GM12878 (cell line): ENCODE data around the gene ZFP28. TPM values are rescaled to one million over a fixed set of nuclear protein-coding genes. Genes with fewer than 3 reads are reported as not detected.

Experiments
- ATAC-seq: fragments of 200-7000 bp; cut with Tn5 transposase; 3 replicates; pipeline ENCODE4 v1.9.1; 2020; ENCODE audit warnings: mild to moderate bottlenecking, moderate library complexity
- BruUV-seq: library from RNA; stranded (reverse); fragments of 400-500 nt; replicated peaks from 2 replicates; lab custom pipeline; 2021; lab: Mats Ljungman, UMichigan
- CTCF ChIA-PET: fragments of 300-600 bp; sonication (Branson Sonifier 250); formaldehyde crosslinking; extraction: SDS; loops from one replicate; lab custom pipeline; 2021; ENCODE audit warnings: inconsistent platforms; lab: Yijun Ruan, JAX
- POLR2A ChIA-PET: fragments of 350-600 bp; formaldehyde crosslinking; extraction: SDS; loops from one replicate; lab custom pipeline; 2021; ENCODE audit warnings: inconsistent platforms; lab: Charles Lee
- RAD21 ChIA-PET: fragments of 300-600 bp; sonication (Branson Sonifier 250); formaldehyde crosslinking; loops from one replicate; lab custom pipeline; 2023; ENCODE audit warnings: antibody characterized with exemption; ENCODE audit not compliant: unreplicated experiment; lab: Charles Lee
- SMC1A ChIA-PET: fragments of 300-600 bp; sonication (Branson Sonifier 250); formaldehyde crosslinking; loops from one replicate; lab custom pipeline; 2023; ENCODE audit not compliant: unreplicated experiment, uncharacterized antibody; lab: Charles Lee
- DNase-seq: peaks from one replicate; pipeline ENCODE4 v3.0.0-alpha.2; 2011; ENCODE audit warnings: low read depth, low spot score
- FAIRE-seq: peaks from 3 replicates; lab custom pipeline; 2011; peaks lifted over from hg19 to GRCh38; lab: Jason Lieb, UNC
- H2AFZ ChIP-seq: 2 replicates; pipeline ENCODE4 v1.6.0; 2011; ENCODE audit warnings: low read depth, low read length, control low read depth; ENCODE audit not compliant: control insufficient read depth
- H3K27ac ChIP-seq: 2 replicates; pipeline ENCODE4 v1.5.1; 2011; ENCODE audit warnings: control low read depth; ENCODE audit not compliant: control insufficient read depth, insufficient read depth
- H3K27me3 ChIP-seq, 2 experiments: replicated peaks in 1 of 2; 2 replicates each; pipeline versions ENCODE4 v1.6.0 to v1.6.1; 2011; ENCODE audit warnings: low read length in 1 of 2; ENCODE audit not compliant: control insufficient read depth in 2 of 2, insufficient read depth in 2 of 2
- H3K36me3 ChIP-seq, 2 experiments: 2 replicates each; pipeline ENCODE4 v1.5.1; 2011; ENCODE audit warnings: low read length in 1 of 2; ENCODE audit not compliant: control insufficient read depth in 2 of 2, insufficient read depth in 2 of 2
- H3K4me1 ChIP-seq: 2 replicates; pipeline ENCODE4 v1.6.1; 2011; ENCODE audit warnings: mild to moderate bottlenecking, low read length, moderate library complexity, mixed read lengths; ENCODE audit not compliant: control insufficient read depth, insufficient read depth
- H3K4me2 ChIP-seq: 2 replicates; pipeline ENCODE4 v1.6.0; 2011; ENCODE audit warnings: control low read depth; ENCODE audit not compliant: control insufficient read depth, insufficient read depth
- H3K4me3 ChIP-seq: fragments of 200-600 bp; sonication (generic); 2 replicates; pipeline ENCODE4 v1.5.1; 2016
- H3K79me2 ChIP-seq: 2 replicates; pipeline ENCODE4 v1.6.0; 2011; ENCODE audit warnings: low read length; ENCODE audit not compliant: control insufficient read depth, insufficient read depth
- H3K9ac ChIP-seq: 2 replicates; pipeline ENCODE4 v1.8.0; 2011; ENCODE audit warnings: low read length, control low read depth, mixed read lengths; ENCODE audit not compliant: control insufficient read depth, insufficient read depth
- H3K9me3 ChIP-seq: replicated peaks from 3 replicates; pipeline ENCODE4 v1.5.1; 2011; ENCODE audit warnings: mild to moderate bottlenecking, low read length; ENCODE audit not compliant: control insufficient read depth, insufficient read depth
- H4K20me1 ChIP-seq: 2 replicates; pipeline ENCODE4 v1.6.0; 2011; ENCODE audit not compliant: control insufficient read depth, insufficient read depth
- BCL11A ChIP-seq: IDR thresholded peaks from 2 replicates; pipeline ENCODE4 v1.6.1; 2011; ENCODE audit warnings: low read depth, low read length
- CBX5 ChIP-seq: sonication (generic); IDR thresholded peaks from 2 replicates; pipeline ENCODE4 v1.6.1; 2016; ENCODE audit warnings: low read depth, moderate library complexity, mild to moderate bottlenecking, inconsistent platforms
- DPF2 ChIP-seq: fragments of 450-650 bp; IDR thresholded peaks from 2 replicates; pipeline ENCODE4 v1.6.1; 2017; ENCODE audit warnings: mild to moderate bottlenecking
- HDAC2 ChIP-seq: fragments of 200-600 bp; sonication (generic); IDR thresholded peaks from 2 replicates; pipeline ENCODE4 v1.6.1; 2017
- POLR2AphosphoS2 ChIP-seq: IDR thresholded peaks from 2 replicates; pipeline ENCODE4 v1.6.1; 2011; ENCODE audit warnings: low read depth, mild to moderate bottlenecking, low read length, improper control_type of control experiment, moderate library complexity
- SMARCA5 ChIP-seq: fragments of 450-650 bp; IDR thresholded peaks from 2 replicates; pipeline ENCODE4 v1.6.1; 2017; ENCODE audit warnings: mild to moderate bottlenecking
- SRF ChIP-seq, 2 experiments: IDR thresholded peaks; 2 replicates each; pipeline ENCODE4 v1.6.1; 2011; ENCODE audit warnings: low read depth in 2 of 2, low read length in 2 of 2, mild to moderate bottlenecking in 1 of 2, moderate library complexity in 1 of 2
- TCF3 ChIP-seq: IDR thresholded peaks from 2 replicates; pipeline ENCODE4 v1.6.1; 2012; ENCODE audit warnings: low read depth, mild to moderate bottlenecking, low read length, borderline replicate concordance; ENCODE audit not compliant: insufficient read depth
- ZNF384 ChIP-seq: IDR thresholded peaks from 2 replicates; pipeline ENCODE4 v1.6.1; 2012; ENCODE audit warnings: low read depth, mild to moderate bottlenecking, low read length, improper control_type of control experiment, borderline replicate concordance
- WGBS: methylation state at CpG from one replicate; pipeline ENCODE4 v1.1.6; 2016; ENCODE audit warnings: low lambda C conversion rate; ENCODE audit not compliant: insufficient replicate concordance, insufficient coverage; ENCODE audit errors: missing lambda C conversion rate; 5-methylcytosine and 5-hydroxymethylcytosine counted together
- in situ Hi-C: fragments of 300-500 bp; cut with MboI; formaldehyde crosslinking; loops from 9 replicates; pipeline ENCODE4 v1.14.3; 2018; ENCODE audit warnings: mixed read lengths
- intact Hi-C: fragments of 100-400 bp; cut with micrococcal nuclease; formaldehyde crosslinking; loops from one replicate; pipeline ENCODE4 v1.14.2; 2022; ENCODE audit not compliant: unreplicated experiment
- polyA plus RNA-seq, 11 experiments: library from polyadenylated mRNA; depleted of rRNA in 4 of 11; unstranded in 6 of 11; stranded (reverse) in 5 of 11; fragments of >200 nt; fragmentation: Nextera tagmentation in 4 of 11; fragmentation: Illumina TruSeq in 1 of 11; extraction: Ambion mirVana in 4 of 11; extraction: Trizol in 1 of 11; gene quantifications; 1 replicate in 1 of 11; 2 replicates in 10 of 11; pipeline versions ENCODE4 v1.2.1 to v1.2.3, GENCODE V29; 2011 to 2016; ENCODE audit warnings: inconsistent platforms in 2 of 11, missing spikeins in 2 of 11, low read depth in 1 of 11
- total RNA-seq, 4 experiments: library from RNA; depleted of rRNA in 3 of 4; stranded (reverse); fragments of >200 nt in 3 of 4; fragmentation: Illumina TruSeq in 1 of 4; extraction: Trizol in 1 of 4; gene quantifications; 2 replicates each; pipeline versions ENCODE4 v1.2.1 to v1.2.3, GENCODE V29; 2013 to 2021
- TF ChIP-seq, protein P1 (sequence below): fragments of 450-650 bp; formaldehyde crosslinking; IDR thresholded peaks from 2 replicates; pipeline ENCODE4 v1.4.0; 2022; ENCODE audit warnings: mild to moderate bottlenecking, moderate library complexity
- TF ChIP-seq, protein P2 (sequence below): fragments of 450-650 bp; IDR thresholded peaks from 2 replicates; pipeline ENCODE4 v1.6.1; 2017; ENCODE audit warnings: antibody characterized with exemption, mild to moderate bottlenecking, moderate library complexity
- TF ChIP-seq, protein P3 (sequence below): IDR thresholded peaks from 2 replicates; pipeline ENCODE4 v1.6.1; 2011; ENCODE audit warnings: low read depth, mild to moderate bottlenecking, low read length, moderate library complexity, borderline replicate concordance; ENCODE audit errors: extremely low read depth
- TF ChIP-seq, protein P4 (sequence below): fragments of 450-650 bp; formaldehyde crosslinking; IDR thresholded peaks from 2 replicates; pipeline ENCODE4 v1.4.0; 2020; ENCODE audit warnings: mild to moderate bottlenecking, moderate library complexity

ZFP28 gene
- total and polyA plus RNA-seq, 10 of the 15 experiments (the other 5 are each of a cell fraction or from before 2014, with no cell fraction given): 0.01 to 0.13 (median 0.05) TPM; not detected in 2

DNA sequence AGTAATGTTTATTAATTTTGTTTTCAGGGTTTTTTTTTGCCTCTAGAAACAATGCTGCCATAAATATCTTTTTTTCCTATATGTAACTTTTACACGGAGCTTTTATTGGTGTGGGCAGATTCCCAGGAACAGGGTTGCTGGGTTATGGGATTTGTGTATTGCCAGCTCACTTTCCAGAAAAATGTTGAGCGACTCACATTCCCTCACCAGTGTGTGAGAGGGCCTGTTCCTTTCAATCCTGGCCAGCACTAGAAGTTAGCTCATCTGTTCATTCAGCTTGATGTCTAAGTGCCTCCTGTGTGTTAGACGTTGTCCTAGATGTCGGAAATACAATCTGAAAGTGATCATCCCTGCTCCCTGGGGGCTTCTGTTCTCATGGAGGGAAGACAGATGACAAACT, 58.9 kb downstream of the ZFP28 start (continued):
- TF ChIP-seq, protein P1, sequence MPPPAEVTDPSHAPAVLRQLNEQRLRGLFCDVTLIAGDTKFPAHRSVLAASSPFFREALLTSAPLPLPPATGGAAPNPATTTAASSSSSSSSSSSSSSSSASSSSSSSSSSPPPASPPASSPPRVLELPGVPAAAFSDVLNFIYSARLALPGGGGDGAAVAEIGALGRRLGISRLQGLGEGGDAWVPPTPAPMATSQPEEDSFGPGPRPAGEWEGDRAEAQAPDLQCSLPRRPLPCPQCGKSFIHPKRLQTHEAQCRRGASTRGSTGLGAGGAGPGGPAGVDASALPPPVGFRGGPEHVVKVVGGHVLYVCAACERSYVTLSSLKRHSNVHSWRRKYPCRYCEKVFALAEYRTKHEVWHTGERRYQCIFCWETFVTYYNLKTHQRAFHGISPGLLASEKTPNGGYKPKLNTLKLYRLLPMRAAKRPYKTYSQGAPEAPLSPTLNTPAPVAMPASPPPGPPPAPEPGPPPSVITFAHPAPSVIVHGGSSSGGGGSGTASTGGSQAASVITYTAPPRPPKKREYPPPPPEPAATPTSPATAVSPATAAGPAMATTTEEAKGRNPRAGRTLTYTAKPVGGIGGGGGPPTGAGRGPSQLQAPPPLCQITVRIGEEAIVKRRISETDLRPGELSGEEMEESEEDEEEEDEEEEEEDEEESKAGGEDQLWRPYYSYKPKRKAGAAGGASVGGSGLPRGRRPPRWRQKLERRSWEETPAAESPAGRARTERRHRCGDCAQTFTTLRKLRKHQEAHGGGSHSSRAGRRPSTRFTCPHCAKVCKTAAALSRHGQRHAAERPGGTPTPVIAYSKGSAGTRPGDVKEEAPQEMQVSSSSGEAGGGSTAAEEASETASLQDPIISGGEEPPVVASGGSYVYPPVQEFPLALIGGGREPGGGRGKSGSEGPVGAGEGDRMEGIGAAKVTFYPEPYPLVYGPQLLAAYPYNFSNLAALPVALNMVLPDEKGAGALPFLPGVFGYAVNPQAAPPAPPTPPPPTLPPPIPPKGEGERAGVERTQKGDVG: no peak

DNA sequence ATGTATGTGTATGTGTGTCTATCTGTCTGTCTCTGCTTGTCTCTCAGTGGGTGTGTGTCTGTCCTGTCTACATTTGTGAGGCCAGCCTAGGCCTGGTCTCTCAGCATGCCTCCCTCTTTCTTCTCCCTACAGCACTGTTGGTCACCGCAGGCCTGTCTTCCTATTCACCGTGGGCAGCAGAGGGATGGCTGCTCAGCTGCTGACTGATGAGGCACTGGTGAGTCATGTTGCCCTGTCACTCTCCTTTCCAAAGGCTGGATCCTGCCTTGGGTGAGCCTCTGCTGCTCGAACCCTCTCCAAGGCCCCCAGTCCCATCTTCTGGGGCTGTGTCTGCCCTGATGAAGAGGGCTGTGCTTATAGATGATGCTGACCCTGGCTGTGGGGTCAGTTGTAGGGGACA, 62.6 kb downstream of the ZFP28 start:
- RAD21 ChIA-PET: no interaction called here
- no TSS peak for BruUV-seq
- POLR2A ChIA-PET: interaction anchor here (0.6 kb wide), 1 partner anchor 19 kb away, joined by 10 read pairs; no protein-coding TSS in a partner anchor
- DNase-seq (no peak), ATAC-seq (no peak), FAIRE-seq (no peak)
- SMC1A ChIA-PET: no interaction called here
- Histone ChIP-seq H3K27me3 (no peaks in the 10 kb centered on the region), H3K79me2 (no peaks in the 10 kb centered on the region; the same call in 1 of the 2 replicates), H2AFZ (no peak overlapping the region), H3K9ac (no peak overlapping the region), H3K9me3 (peaks cover 3% of the 10 kb centered on the region; the same call in 1 of the 3 replicates), H4K20me1 (no peaks in the 10 kb centered on the region), H3K4me3 (no peak overlapping the region), H3K36me3 (no peaks in the 10 kb centered on the region), H3K4me1 (no peaks in the 10 kb centered on the region), H3K27ac (no peak overlapping the region), H3K4me2 (no peak overlapping the region)
- intact Hi-C loops (no loop called here), in situ Hi-C loops (no loop called here)
- CTCF ChIA-PET: no interaction called here
- 74% methylated on average over 3 of the region's 3 CpGs for WGBS
- TF ChIP-seq, protein P2, sequence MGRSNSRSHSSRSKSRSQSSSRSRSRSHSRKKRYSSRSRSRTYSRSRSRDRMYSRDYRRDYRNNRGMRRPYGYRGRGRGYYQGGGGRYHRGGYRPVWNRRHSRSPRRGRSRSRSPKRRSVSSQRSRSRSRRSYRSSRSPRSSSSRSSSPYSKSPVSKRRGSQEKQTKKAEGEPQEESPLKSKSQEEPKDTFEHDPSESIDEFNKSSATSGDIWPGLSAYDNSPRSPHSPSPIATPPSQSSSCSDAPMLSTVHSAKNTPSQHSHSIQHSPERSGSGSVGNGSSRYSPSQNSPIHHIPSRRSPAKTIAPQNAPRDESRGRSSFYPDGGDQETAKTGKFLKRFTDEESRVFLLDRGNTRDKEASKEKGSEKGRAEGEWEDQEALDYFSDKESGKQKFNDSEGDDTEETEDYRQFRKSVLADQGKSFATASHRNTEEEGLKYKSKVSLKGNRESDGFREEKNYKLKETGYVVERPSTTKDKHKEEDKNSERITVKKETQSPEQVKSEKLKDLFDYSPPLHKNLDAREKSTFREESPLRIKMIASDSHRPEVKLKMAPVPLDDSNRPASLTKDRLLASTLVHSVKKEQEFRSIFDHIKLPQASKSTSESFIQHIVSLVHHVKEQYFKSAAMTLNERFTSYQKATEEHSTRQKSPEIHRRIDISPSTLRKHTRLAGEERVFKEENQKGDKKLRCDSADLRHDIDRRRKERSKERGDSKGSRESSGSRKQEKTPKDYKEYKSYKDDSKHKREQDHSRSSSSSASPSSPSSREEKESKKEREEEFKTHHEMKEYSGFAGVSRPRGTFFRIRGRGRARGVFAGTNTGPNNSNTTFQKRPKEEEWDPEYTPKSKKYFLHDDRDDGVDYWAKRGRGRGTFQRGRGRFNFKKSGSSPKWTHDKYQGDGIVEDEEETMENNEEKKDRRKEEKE: no peak
- TF ChIP-seq SMARCA5: no peak
- TF ChIP-seq HDAC2: no peak
- no peak for TF ChIP-seq TCF3
- no peak for TF ChIP-seq POLR2AphosphoS2
- no peak for TF ChIP-seq BCL11A
- no peak for TF ChIP-seq DPF2
- TF ChIP-seq, protein P3, sequence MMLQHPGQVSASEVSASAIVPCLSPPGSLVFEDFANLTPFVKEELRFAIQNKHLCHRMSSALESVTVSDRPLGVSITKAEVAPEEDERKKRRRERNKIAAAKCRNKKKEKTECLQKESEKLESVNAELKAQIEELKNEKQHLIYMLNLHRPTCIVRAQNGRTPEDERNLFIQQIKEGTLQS: no peak
- no peak for TF ChIP-seq SRF (IDR thresholded peaks at IDR 0.05; ENCODE audit: low read depth in 2 of 2, low read length in 2 of 2)
- TF ChIP-seq ZNF384: no peak
- TF ChIP-seq, protein P4, sequence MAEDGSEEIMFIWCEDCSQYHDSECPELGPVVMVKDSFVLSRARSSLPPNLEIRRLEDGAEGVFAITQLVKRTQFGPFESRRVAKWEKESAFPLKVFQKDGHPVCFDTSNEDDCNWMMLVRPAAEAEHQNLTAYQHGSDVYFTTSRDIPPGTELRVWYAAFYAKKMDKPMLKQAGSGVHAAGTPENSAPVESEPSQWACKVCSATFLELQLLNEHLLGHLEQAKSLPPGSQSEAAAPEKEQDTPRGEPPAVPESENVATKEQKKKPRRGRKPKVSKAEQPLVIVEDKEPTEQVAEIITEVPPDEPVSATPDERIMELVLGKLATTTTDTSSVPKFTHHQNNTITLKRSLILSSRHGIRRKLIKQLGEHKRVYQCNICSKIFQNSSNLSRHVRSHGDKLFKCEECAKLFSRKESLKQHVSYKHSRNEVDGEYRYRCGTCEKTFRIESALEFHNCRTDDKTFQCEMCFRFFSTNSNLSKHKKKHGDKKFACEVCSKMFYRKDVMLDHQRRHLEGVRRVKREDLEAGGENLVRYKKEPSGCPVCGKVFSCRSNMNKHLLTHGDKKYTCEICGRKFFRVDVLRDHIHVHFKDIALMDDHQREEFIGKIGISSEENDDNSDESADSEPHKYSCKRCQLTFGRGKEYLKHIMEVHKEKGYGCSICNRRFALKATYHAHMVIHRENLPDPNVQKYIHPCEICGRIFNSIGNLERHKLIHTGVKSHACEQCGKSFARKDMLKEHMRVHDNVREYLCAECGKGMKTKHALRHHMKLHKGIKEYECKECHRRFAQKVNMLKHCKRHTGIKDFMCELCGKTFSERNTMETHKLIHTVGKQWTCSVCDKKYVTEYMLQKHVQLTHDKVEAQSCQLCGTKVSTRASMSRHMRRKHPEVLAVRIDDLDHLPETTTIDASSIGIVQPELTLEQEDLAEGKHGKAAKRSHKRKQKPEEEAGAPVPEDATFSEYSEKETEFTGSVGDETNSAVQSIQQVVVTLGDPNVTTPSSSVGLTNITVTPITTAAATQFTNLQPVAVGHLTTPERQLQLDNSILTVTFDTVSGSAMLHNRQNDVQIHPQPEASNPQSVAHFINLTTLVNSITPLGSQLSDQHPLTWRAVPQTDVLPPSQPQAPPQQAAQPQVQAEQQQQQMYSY (CRISPR knock-in tag): no peak
- TF ChIP-seq CBX5: no peak
